DOHH2 (cell line): Measurements from ENCODE around the gene FLCN.

ENCODE experiments used
- H3F3A ChIP-seq: fragments of 200-600 bp; sonication (generic), shearing (Covaris generic); 2 replicates; pipeline ENCODE4 v1.6.0; 2016; ENCODE audit warnings: antibody characterized with exemption, mild to moderate bottlenecking; ENCODE audit not compliant: control insufficient read depth, insufficient read depth
- H3K27ac ChIP-seq: fragments of 200-600 bp; sonication (generic); 2 replicates; pipeline ENCODE4 v1.5.1; 2014; ENCODE audit warnings: low read depth, mild to moderate bottlenecking, low read length, moderate library complexity
- H3K27me3 ChIP-seq: fragments of 200-600 bp; sonication (generic); 2 replicates; pipeline ENCODE4 v1.6.1; 2014; ENCODE audit warnings: mild to moderate bottlenecking, low read length, mixed read lengths; ENCODE audit not compliant: control insufficient read depth
- H3K36me3 ChIP-seq: fragments of 200-600 bp; sonication (generic); 2 replicates; pipeline ENCODE4 v1.6.1; 2014; ENCODE audit warnings: mild to moderate bottlenecking, low read length, moderate library complexity, mixed read lengths; ENCODE audit not compliant: control insufficient read depth
- H3K4me1 ChIP-seq: fragments of 200-600 bp; sonication (generic); 2 replicates; pipeline ENCODE4 v1.6.1; 2014; ENCODE audit warnings: mild to moderate bottlenecking, low read length, mixed read lengths; ENCODE audit not compliant: control insufficient read depth
- H3K4me2 ChIP-seq: fragments of 200-600 bp; sonication (generic); 2 replicates; pipeline ENCODE4 v1.6.0; 2014; ENCODE audit warnings: mild to moderate bottlenecking, low read length, moderate library complexity
- H3K4me3 ChIP-seq: fragments of 200-600 bp; sonication (generic); 2 replicates; pipeline ENCODE4 v1.5.1; 2014; ENCODE audit warnings: mild to moderate bottlenecking, low read length, mixed read lengths
- H3K79me2 ChIP-seq: fragments of 200-600 bp; sonication (generic); 2 replicates; pipeline ENCODE4 v1.6.1; 2014; ENCODE audit warnings: mild to moderate bottlenecking, low read length, mixed read lengths; ENCODE audit not compliant: control insufficient read depth
- H3K9me2 ChIP-seq: fragments of 200-600 bp; sonication (generic); replicated peaks from 2 replicates; pipeline ENCODE4 v1.6.1; 2014; ENCODE audit warnings: mild to moderate bottlenecking, low read length, mixed read lengths; ENCODE audit not compliant: control insufficient read depth
- H3K9me3 ChIP-seq: fragments of 200-600 bp; sonication (generic); 2 replicates; pipeline ENCODE4 v1.6.1; 2014; ENCODE audit warnings: antibody characterized with exemption, low read length, mixed read lengths; ENCODE audit not compliant: control insufficient read depth, insufficient read depth
- H4K20me1 ChIP-seq: fragments of 200-600 bp; sonication (generic); 2 replicates; pipeline ENCODE4 v1.6.0; 2014; ENCODE audit warnings: low read depth, mild to moderate bottlenecking, antibody characterized with exemption, low read length, moderate library complexity; ENCODE audit not compliant: control insufficient read depth, insufficient read depth
- CTCF ChIP-seq: fragments of 200-600 bp; sonication (generic); IDR thresholded peaks from one replicate; pipeline ENCODE4 v1.5.1; 2014; ENCODE audit warnings: antibody characterized with exemption, mild to moderate bottlenecking, low read depth, low read length; ENCODE audit not compliant: poor library complexity, severe bottlenecking
- EZH2phosphoT487 ChIP-seq: fragments of 200-600 bp; sonication (generic); IDR thresholded peaks from 2 replicates; pipeline ENCODE4 v1.6.1; 2017; ENCODE audit warnings: borderline replicate concordance, mild to moderate bottlenecking, antibody characterized with exemption, low read length, moderate library complexity, mixed read lengths

FLCN gene

GRCh38 chr17:17168401-17168800, 68.6 kb downstream of the FLCN start:
- no peaks in the 10 kb centered on the region for H3K4me1 ChIP-seq
- H3K4me3 ChIP-seq = no peak overlapping the region
- H3F3A ChIP-seq = no peaks in the 10 kb centered on the region
- H3K79me2 ChIP-seq = no peaks in the 10 kb centered on the region
- TF ChIP-seq EZH2phosphoT487 (no peak), CTCF (no peak)
- H3K27ac ChIP-seq = no peak overlapping the region
- no peaks in the 10 kb centered on the region for H3K9me3 ChIP-seq
- no peaks in the 10 kb centered on the region for H3K9me2 ChIP-seq
- H3K4me2 ChIP-seq = no peak overlapping the region
- H4K20me1 ChIP-seq = no peaks in the 10 kb centered on the region
- peaks cover 27% of the 10 kb centered on the region for H3K36me3 ChIP-seq
- H3K27me3 ChIP-seq = no peaks in the 10 kb centered on the region

GRCh38 chr17:17167986-17168385, 69.0 kb downstream of the FLCN start:
- no peaks in the 10 kb centered on the region for H3K27me3 ChIP-seq
- H3K4me3 ChIP-seq = no peak overlapping the region
- H3K27ac ChIP-seq = no peak overlapping the region
- no peaks in the 10 kb centered on the region for H3F3A ChIP-seq
- no peak overlapping the region for H3K4me2 ChIP-seq
- H3K36me3 ChIP-seq = peaks cover 27% of the 10 kb centered on the region
- TF ChIP-seq EZH2phosphoT487 = no peak
- H3K4me1 ChIP-seq = no peaks in the 10 kb centered on the region
- H3K9me2 ChIP-seq = no peaks in the 10 kb centered on the region
- H3K79me2 ChIP-seq = no peaks in the 10 kb centered on the region
- no peaks in the 10 kb centered on the region for H3K9me3 ChIP-seq
- H4K20me1 ChIP-seq = no peaks in the 10 kb centered on the region

DNA sequence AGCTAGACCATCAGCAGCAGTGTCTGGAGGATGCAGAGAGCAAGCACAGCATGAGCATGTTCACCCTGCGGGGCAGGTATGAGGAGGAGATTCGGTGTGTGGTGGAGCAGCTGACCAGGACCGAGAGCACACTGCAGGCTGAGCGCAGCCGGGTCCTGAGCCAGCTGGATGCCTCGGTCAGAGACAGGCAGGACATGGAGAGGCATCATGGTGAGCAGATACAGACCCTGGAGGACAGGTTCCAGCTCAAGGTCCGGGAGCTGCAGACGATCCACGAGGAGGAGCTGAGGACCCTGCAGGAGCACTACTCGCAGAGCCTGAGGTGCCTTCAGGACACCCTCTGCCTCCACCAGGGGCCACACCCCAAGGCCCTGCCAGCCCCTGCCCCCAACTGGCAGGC, 69.6 kb downstream of the FLCN start:
- Histone ChIP-seq H3K9me2 (no peaks in the 10 kb centered on the region), H4K20me1 (no peaks in the 10 kb centered on the region), H3K36me3 (peaks cover 27% of the 10 kb centered on the region), H3K9me3 (no peaks in the 10 kb centered on the region), H3K4me1 (no peaks in the 10 kb centered on the region), H3K79me2 (no peaks in the 10 kb centered on the region), H3F3A (no peaks in the 10 kb centered on the region), H3K27ac (no peak overlapping the region), H3K27me3 (no peaks in the 10 kb centered on the region), H3K4me3 (no peak overlapping the region), H3K4me2 (no peak overlapping the region)
- TF ChIP-seq EZH2phosphoT487 (no peak), CTCF (no peak)

- Histone ChIP-seq H3K79me2 (no peaks in the 10 kb centered on the region), H3K27ac (no peak overlapping the region), H3K4me3 (no peak overlapping the region), H3K4me1 (no peaks in the 10 kb centered on the region), H3F3A (no peaks in the 10 kb centered on the region), H3K27me3 (no peaks in the 10 kb centered on the region), H3K4me2 (no peak overlapping the region), H3K36me3 (peaks cover 29% of the 10 kb centered on the region), H3K9me2 (no peaks in the 10 kb centered on the region), H4K20me1 (no peaks in the 10 kb centered on the region), H3K9me3 (no peaks in the 10 kb centered on the region)
- TF ChIP-seq EZH2phosphoT487 (no peak), CTCF (no peak)
Measured at GRCh38 chr17:17166446-17166845, 70.5 kb downstream of the FLCN start.
